Fibroblast of lung (primary cell): ENCODE data around the gene RAB36.

Experiments
- EZH2 ChIP-seq: IDR thresholded peaks from 2 replicates; pipeline ENCODE4 v1.5.1; 2012; ENCODE audit warnings: low read length, control low read depth, mild to moderate bottlenecking; ENCODE audit errors: missing control alignments
- TF ChIP-seq, protein P1 (sequence below), 2 donors: IDR thresholded peaks in 1 of 2; conservative IDR thresholded peaks in 1 of 2; 1 replicate in 1 of 2; 2 replicates in 1 of 2; pipeline ENCODE4 v1.5.1; 2011 to 2012; ENCODE audit warnings: low read length in 2 of 2, control low read depth in 1 of 2, inconsistent platforms in 1 of 2, low read depth in 1 of 2, mild to moderate bottlenecking in 1 of 2

DNA sequence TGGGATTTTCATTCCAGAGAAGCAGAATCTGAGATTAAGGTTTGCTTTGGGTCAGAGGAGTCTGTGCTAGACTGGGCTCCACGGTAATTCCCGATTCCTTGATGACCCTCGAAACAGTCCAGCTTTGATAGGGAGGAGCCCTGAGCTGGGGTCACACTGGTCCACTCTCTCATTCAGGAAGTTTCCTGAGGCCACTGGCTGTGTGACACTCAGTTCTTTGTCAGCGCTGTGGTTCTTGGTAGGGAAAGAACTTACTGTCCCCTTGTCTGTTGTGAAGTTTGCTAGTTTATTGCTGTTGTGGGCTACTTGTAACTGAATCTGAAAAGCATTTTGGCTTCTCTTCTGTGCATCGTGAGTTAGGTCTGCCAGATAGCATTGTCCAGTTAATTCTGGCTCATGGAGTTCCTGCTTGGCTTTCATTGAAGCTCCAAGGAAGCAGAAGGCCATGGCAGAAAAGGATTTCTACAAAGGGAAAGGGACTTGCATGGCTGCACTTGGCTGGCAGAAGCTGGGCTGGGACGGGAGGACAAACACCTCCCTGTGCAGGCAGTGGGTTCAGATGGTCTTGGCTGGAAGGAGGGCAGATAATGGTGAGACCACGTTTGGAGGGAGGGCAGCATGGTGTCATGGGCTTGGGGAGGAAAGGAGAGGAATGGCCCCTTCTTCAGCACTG is 58.3 kb downstream of the RAB36 start:
- TF ChIP-seq, protein P1, sequence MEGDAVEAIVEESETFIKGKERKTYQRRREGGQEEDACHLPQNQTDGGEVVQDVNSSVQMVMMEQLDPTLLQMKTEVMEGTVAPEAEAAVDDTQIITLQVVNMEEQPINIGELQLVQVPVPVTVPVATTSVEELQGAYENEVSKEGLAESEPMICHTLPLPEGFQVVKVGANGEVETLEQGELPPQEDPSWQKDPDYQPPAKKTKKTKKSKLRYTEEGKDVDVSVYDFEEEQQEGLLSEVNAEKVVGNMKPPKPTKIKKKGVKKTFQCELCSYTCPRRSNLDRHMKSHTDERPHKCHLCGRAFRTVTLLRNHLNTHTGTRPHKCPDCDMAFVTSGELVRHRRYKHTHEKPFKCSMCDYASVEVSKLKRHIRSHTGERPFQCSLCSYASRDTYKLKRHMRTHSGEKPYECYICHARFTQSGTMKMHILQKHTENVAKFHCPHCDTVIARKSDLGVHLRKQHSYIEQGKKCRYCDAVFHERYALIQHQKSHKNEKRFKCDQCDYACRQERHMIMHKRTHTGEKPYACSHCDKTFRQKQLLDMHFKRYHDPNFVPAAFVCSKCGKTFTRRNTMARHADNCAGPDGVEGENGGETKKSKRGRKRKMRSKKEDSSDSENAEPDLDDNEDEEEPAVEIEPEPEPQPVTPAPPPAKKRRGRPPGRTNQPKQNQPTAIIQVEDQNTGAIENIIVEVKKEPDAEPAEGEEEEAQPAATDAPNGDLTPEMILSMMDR (conservative IDR thresholded peaks at IDR 0.05 in 1 of 2, IDR thresholded peaks at IDR 0.05 in 1 of 2; ENCODE audit: low read depth in 1 of 2, low read length in 2 of 2): no peak
- TF ChIP-seq EZH2: no peak
